GM23338 (cell line): ENCODE measurements around the gene ARL6IP4. TPM values are rescaled to one million over a fixed set of nuclear protein-coding genes. Genes with fewer than 3 reads are reported as not detected.

Experiments
- ATAC-seq: fragments of 200-7000 bp; cut with Tn5 transposase; 3 replicates; pipeline ENCODE4 v1.9.1; 2020
- DNase-seq: peaks from one replicate; pipeline ENCODE4 v3.0.0-alpha.2; 2015; ENCODE audit warnings: low spot score
- H2AFZ ChIP-seq: fragments of 200-600 bp; sonication (generic); 2 replicates; pipeline ENCODE4 v1.8.0; 2016; ENCODE audit warnings: antibody characterized with exemption, mild to moderate bottlenecking, moderate library complexity
- H3F3A ChIP-seq: fragments of 200-600 bp; sonication (generic); replicated peaks from 2 replicates; pipeline ENCODE4 v1.8.0; 2017; ENCODE audit warnings: antibody characterized with exemption, mixed run types, low read depth
- H3K27ac ChIP-seq: fragments of 200-600 bp; sonication (generic); 2 replicates; pipeline ENCODE4 v1.6.1; 2016; ENCODE audit warnings: low read depth
- H3K27me3 ChIP-seq: fragments of 200-600 bp; sonication (generic); 2 replicates; pipeline ENCODE4 v1.8.0; 2016; ENCODE audit warnings: mild to moderate bottlenecking, mixed run types, moderate library complexity; ENCODE audit not compliant: insufficient read depth
- H3K36me3 ChIP-seq: fragments of 200-600 bp; sonication (generic); 2 replicates; pipeline ENCODE4 v1.8.0; 2016; ENCODE audit warnings: mild to moderate bottlenecking; ENCODE audit not compliant: insufficient read depth
- H3K4me1 ChIP-seq: fragments of 200-600 bp; sonication (generic); 2 replicates; pipeline ENCODE4 v1.8.0; 2016; ENCODE audit warnings: mild to moderate bottlenecking, moderate library complexity; ENCODE audit not compliant: insufficient read depth
- H3K4me2 ChIP-seq: fragments of 200-600 bp; sonication (generic); 2 replicates; pipeline ENCODE4 v1.7.1; 2017; ENCODE audit warnings: mixed run types
- H3K4me3 ChIP-seq: fragments of 200-600 bp; sonication (generic); 2 replicates; pipeline ENCODE4 v1.6.1; 2016; ENCODE audit warnings: mixed run types
- H3K79me2 ChIP-seq: fragments of 200-600 bp; sonication (generic); replicated peaks from 2 replicates; pipeline ENCODE4 v1.8.0; 2017; ENCODE audit warnings: mild to moderate bottlenecking; ENCODE audit not compliant: insufficient read depth
- H3K9me2 ChIP-seq: fragments of 200-600 bp; sonication (generic); 2 replicates; pipeline ENCODE4 v1.8.0; 2017; ENCODE audit not compliant: insufficient read depth
- H4K20me1 ChIP-seq: fragments of 200-600 bp; sonication (generic); replicated peaks from 2 replicates; pipeline ENCODE4 v1.8.0; 2017; ENCODE audit warnings: mild to moderate bottlenecking; ENCODE audit not compliant: insufficient read depth
- H3K27ac Mint-ChIP-seq: 2 replicates; pipeline ENCODE4 v1.8.0; 2020; ENCODE audit warnings: inconsistent platforms, mild to moderate bottlenecking, moderate library complexity, mixed read lengths
- H3K27me3 Mint-ChIP-seq: 3 replicates; pipeline ENCODE4 v1.8.0; 2022; ENCODE audit warnings: low read depth, mild to moderate bottlenecking, moderate library complexity, mixed read lengths, inconsistent platforms; ENCODE audit not compliant: insufficient read depth, poor library complexity
- H3K36me3 Mint-ChIP-seq: 3 replicates; pipeline ENCODE4 v1.8.0; 2021; ENCODE audit warnings: low read depth, mild to moderate bottlenecking, inconsistent platforms, moderate library complexity, mixed read lengths
- H3K4me1 Mint-ChIP-seq: 3 replicates; pipeline ENCODE4 v1.8.0; 2020; ENCODE audit warnings: mild to moderate bottlenecking, inconsistent platforms, mixed read lengths
- H3K4me3 Mint-ChIP-seq: 3 replicates; pipeline ENCODE4 v1.8.0; 2021; ENCODE audit warnings: moderate library complexity, mild to moderate bottlenecking, inconsistent platforms, mixed read lengths
- H3K9me3 Mint-ChIP-seq: 3 replicates; pipeline ENCODE4 v1.8.0; 2020; ENCODE audit warnings: moderate library complexity, mild to moderate bottlenecking, inconsistent platforms, mixed read lengths
- CTCF ChIP-seq, 2 experiments: fragments of 200-600 bp in 1 of 2; sonication (generic) in 1 of 2; conservative IDR thresholded peaks; 2 replicates each; pipeline versions ENCODE4 v1.5.1 to v1.6.1; 2016 to 2017; ENCODE audit warnings: antibody characterized with exemption in 2 of 2, low read depth in 2 of 2, mild to moderate bottlenecking in 2 of 2, moderate library complexity in 1 of 2
- POLR2AphosphoS5 ChIP-seq: IDR thresholded peaks from 2 replicates; pipeline ENCODE4 v1.6.1; 2016; ENCODE audit warnings: antibody characterized with exemption, low read depth
- STAT1 ChIP-seq: IDR thresholded peaks from one replicate; pipeline ENCODE4 v1.6.1; 2016; ENCODE audit warnings: antibody characterized with exemption; ENCODE audit not compliant: unreplicated experiment
- polyA plus RNA-seq: library from polyadenylated mRNA; unstranded; fragments of >200 nt; fragmentation: Nextera tagmentation; extraction: Ambion mirVana; gene quantifications from 2 replicates; pipeline ENCODE4 v1.2.1, GENCODE V29; 2016
- total RNA-seq: library from RNA; depleted of rRNA; stranded (reverse); fragments of >200 nt; shearing (Covaris generic); gene quantifications from 2 replicates; pipeline ENCODE4 v1.2.3, GENCODE V29; 2014
- TF ChIP-seq, protein P1 (sequence below): IDR thresholded peaks from 2 replicates; pipeline ENCODE4 v1.6.1; 2016; ENCODE audit warnings: antibody characterized with exemption

The ARL6IP4 gene
- total and polyA plus RNA-seq, 2 experiments from 2014 or later: 85.5 to 169 TPM

DNA sequence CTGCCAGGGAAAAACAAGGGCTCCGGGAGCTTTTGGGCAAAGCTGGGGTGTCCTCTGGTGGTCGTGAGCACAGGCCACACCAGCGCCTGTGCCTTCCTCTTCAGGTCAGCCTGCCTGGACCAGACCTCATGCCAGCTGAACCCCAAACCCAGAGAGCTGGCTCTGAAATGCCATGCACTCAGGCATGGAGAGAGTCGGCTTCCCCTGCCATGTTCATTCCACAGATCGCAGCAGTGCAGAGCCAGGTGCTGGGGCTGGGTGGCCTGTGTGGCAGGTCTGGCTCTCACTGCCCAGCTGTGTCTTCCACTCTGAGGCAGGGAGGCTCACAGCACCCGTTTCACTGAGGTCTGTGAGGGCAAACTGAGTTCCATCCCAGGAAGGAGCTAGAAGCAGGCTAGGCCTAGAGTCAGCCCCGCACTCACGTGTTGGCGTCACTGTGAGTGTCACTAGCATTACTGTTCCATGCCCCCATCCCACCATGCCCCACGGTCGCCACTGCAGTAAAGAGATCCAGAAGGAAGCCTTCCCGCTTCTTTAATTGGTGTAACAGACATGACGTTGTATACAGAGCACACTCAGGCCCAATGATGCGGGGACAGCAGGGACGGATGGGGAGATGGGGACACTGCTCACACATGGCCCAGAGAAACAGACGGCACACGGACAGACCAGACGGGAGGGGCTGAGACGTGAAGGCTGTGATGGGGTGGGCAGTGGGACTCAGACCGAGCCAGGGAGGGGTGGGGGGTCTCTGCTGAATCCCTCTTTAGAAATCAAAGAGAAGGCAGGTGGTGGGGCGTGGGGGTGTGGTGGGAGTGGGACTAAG is 2.7 kb downstream of the ARL6IP4 start:
- TF ChIP-seq POLR2AphosphoS5 (no peak), CTCF (conservative IDR thresholded peaks at IDR 0.05; ENCODE audit: low read depth in 2 of 2) (peak in 1 of 2 experiments; percentile 12; a peak in 1 of 4 replicates)
- Histone ChIP-seq H3K4me3 (no peak overlapping the region), H3K79me2 (peaks cover 10% of the 10 kb centered on the region; the same call in 1 of the 2 replicates), H4K20me1 (no peaks in the 10 kb centered on the region), H3K27me3 (no peaks in the 10 kb centered on the region), H3K9me2 (no peaks in the 10 kb centered on the region), H3K4me1 (peaks cover 17% of the 10 kb centered on the region; the same call in 1 of the 2 replicates), H3F3A (no peaks in the 10 kb centered on the region), H3K36me3 (no peaks in the 10 kb centered on the region; the same call in 1 of the 2 replicates), H3K4me2 (no peak overlapping the region), H2AFZ (no peak overlapping the region), H3K27ac (no peak overlapping the region)
- H3K4me3 Mint-ChIP-seq: peak overlapping the region; percentile 41; the same call in 1 of the 3 replicates
- ATAC-seq (no peak), DNase-seq (no peak)
- H3K27me3 Mint-ChIP-seq: peaks cover 20% of the 10 kb centered on the region
- H3K27ac Mint-ChIP-seq: no peak overlapping the region
- H3K36me3 Mint-ChIP-seq: no peaks in the 10 kb centered on the region; the same call in 2 of the 3 replicates
- H3K4me1 Mint-ChIP-seq: peaks cover 21% of the 10 kb centered on the region
- H3K9me3 Mint-ChIP-seq: no peaks in the 10 kb centered on the region

GRCh38 chr12:122983789-122984515 is 3.5 kb downstream of the ARL6IP4 start:
- no peak overlapping the region for H3K27ac Mint-ChIP-seq
- H4K20me1 ChIP-seq: no peaks in the 10 kb centered on the region
- H3K9me3 Mint-ChIP-seq: no peaks in the 10 kb centered on the region
- no peak overlapping the region for H2AFZ ChIP-seq
- H3K79me2 ChIP-seq: peaks cover 10% of the 10 kb centered on the region; the same call in 1 of the 2 replicates
- no peaks in the 10 kb centered on the region; the same call in 1 of the 2 replicates for H3K36me3 ChIP-seq
- no peaks in the 10 kb centered on the region for H3K9me2 ChIP-seq
- H3K4me1 Mint-ChIP-seq: peaks cover 21% of the 10 kb centered on the region
- H3K27me3 Mint-ChIP-seq: peaks cover 20% of the 10 kb centered on the region
- no peaks in the 10 kb centered on the region; the same call in 2 of the 3 replicates for H3K36me3 Mint-ChIP-seq
- H3F3A ChIP-seq: no peaks in the 10 kb centered on the region
- no peak overlapping the region for H3K4me3 ChIP-seq
- H3K27me3 ChIP-seq: no peaks in the 10 kb centered on the region
- H3K4me1 ChIP-seq: peaks cover 17% of the 10 kb centered on the region; the same call in 1 of the 2 replicates
- H3K4me2 ChIP-seq: no peak overlapping the region
- H3K4me3 Mint-ChIP-seq: no peak overlapping the region
- TF ChIP-seq CTCF (conservative IDR thresholded peaks at IDR 0.05; ENCODE audit: low read depth in 2 of 2) (no peak), STAT1 (no peak)
- TF ChIP-seq, protein P1, sequence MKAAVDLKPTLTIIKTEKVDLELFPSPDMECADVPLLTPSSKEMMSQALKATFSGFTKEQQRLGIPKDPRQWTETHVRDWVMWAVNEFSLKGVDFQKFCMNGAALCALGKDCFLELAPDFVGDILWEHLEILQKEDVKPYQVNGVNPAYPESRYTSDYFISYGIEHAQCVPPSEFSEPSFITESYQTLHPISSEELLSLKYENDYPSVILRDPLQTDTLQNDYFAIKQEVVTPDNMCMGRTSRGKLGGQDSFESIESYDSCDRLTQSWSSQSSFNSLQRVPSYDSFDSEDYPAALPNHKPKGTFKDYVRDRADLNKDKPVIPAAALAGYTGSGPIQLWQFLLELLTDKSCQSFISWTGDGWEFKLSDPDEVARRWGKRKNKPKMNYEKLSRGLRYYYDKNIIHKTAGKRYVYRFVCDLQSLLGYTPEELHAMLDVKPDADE: no peak
- DNase-seq (no peak), ATAC-seq (no peak)
- H3K27ac ChIP-seq: 0 out of 2 replicates have a peak overlapping the region, but pooled peaks have one; percentile 50
